Common myeloid progenitor, CD34-positive (primary cell): ENCODE results near the gene NDUFA7.

Experiments
- CTCF ChIA-PET: fragments of 350-600 bp; sonication (Branson Sonifier 250); formaldehyde crosslinking; loops from one replicate; lab custom pipeline; 2021; ENCODE audit warnings: antibody characterized with exemption; lab: Charles Lee
- POLR2A ChIA-PET: fragments of 350-600 bp; sonication (Branson Sonifier 250); formaldehyde crosslinking; loops from one replicate; lab custom pipeline; 2021; ENCODE audit warnings: antibody characterized with exemption; lab: Charles Lee
- DNase-seq, 3 donors: peaks; one replicate each; pipeline versions ENCODE4 v3.0.0 to v3.0.0-alpha.2; 2013
- H3K27ac ChIP-seq, 2 experiments: 1 replicate in 1 of 2; 2 replicates in 1 of 2; pipeline ENCODE4 v1.7.0; 2013; ENCODE audit warnings: inconsistent platforms in 2 of 2, low read length in 2 of 2, mild to moderate bottlenecking in 2 of 2, low read depth in 1 of 2, moderate library complexity in 1 of 2; ENCODE audit not compliant: severe bottlenecking in 2 of 2, insufficient read depth in 1 of 2, poor library complexity in 1 of 2
- H3K27me3 ChIP-seq, 5 experiments: replicated peaks in 2 of 5; 1 replicate in 3 of 5; 2 replicates in 2 of 5; pipeline versions ENCODE4 v1.6.1 to v1.7.0; 2013; ENCODE audit warnings: low read length in 4 of 5, mild to moderate bottlenecking in 2 of 5, moderate library complexity in 2 of 5, inconsistent platforms in 1 of 5; ENCODE audit not compliant: insufficient read depth in 5 of 5, control insufficient read depth in 4 of 5
- H3K36me3 ChIP-seq, 4 experiments: 1 replicate in 2 of 4; 2 replicates in 2 of 4; pipeline versions ENCODE4 v1.6.1 to v1.7.0; 2013; ENCODE audit warnings: low read length in 3 of 4, control low read depth in 1 of 4, mild to moderate bottlenecking in 1 of 4; ENCODE audit not compliant: control insufficient read depth in 4 of 4, insufficient read depth in 4 of 4
- H3K4me1 ChIP-seq, 4 experiments: 1 replicate in 3 of 4; 2 replicates in 1 of 4; pipeline versions ENCODE4 v1.6.1 to v1.7.1; 2013; ENCODE audit warnings: low read length in 3 of 4, mild to moderate bottlenecking in 3 of 4, control low read depth in 1 of 4, inconsistent platforms in 1 of 4, moderate library complexity in 1 of 4; ENCODE audit not compliant: control insufficient read depth in 4 of 4, insufficient read depth in 4 of 4; ENCODE audit errors: control extremely low read depth in 1 of 4
- H3K4me3 ChIP-seq, 7 experiments: 1 replicate in 4 of 7; 2 replicates in 3 of 7; pipeline versions ENCODE4 v1.5.1 to v1.7.0; 2013; ENCODE audit warnings: mild to moderate bottlenecking in 7 of 7, low read length in 6 of 7, moderate library complexity in 6 of 7, inconsistent platforms in 2 of 7, low read depth in 2 of 7, control low read depth in 1 of 7; ENCODE audit not compliant: insufficient read depth in 4 of 7, control insufficient read depth in 1 of 7; ENCODE audit errors: extremely low read depth in 1 of 7
- H3K9me3 ChIP-seq, 5 experiments: 1 replicate in 4 of 5; 2 replicates in 1 of 5; pipeline versions ENCODE4 v1.6.1 to v1.7.1; 2013; ENCODE audit warnings: low read length in 4 of 5, mild to moderate bottlenecking in 2 of 5, inconsistent platforms in 1 of 5, low read depth in 1 of 5, moderate library complexity in 1 of 5; ENCODE audit not compliant: control insufficient read depth in 4 of 5, insufficient read depth in 2 of 5; ENCODE audit errors: control extremely low read depth in 1 of 5
- WGBS: methylation state at CpG from one replicate; pipeline ENCODE4 v1.1.5; 2013; ENCODE audit not compliant: insufficient coverage; 5-methylcytosine and 5-hydroxymethylcytosine counted together

NDUFA7 gene

DNA sequence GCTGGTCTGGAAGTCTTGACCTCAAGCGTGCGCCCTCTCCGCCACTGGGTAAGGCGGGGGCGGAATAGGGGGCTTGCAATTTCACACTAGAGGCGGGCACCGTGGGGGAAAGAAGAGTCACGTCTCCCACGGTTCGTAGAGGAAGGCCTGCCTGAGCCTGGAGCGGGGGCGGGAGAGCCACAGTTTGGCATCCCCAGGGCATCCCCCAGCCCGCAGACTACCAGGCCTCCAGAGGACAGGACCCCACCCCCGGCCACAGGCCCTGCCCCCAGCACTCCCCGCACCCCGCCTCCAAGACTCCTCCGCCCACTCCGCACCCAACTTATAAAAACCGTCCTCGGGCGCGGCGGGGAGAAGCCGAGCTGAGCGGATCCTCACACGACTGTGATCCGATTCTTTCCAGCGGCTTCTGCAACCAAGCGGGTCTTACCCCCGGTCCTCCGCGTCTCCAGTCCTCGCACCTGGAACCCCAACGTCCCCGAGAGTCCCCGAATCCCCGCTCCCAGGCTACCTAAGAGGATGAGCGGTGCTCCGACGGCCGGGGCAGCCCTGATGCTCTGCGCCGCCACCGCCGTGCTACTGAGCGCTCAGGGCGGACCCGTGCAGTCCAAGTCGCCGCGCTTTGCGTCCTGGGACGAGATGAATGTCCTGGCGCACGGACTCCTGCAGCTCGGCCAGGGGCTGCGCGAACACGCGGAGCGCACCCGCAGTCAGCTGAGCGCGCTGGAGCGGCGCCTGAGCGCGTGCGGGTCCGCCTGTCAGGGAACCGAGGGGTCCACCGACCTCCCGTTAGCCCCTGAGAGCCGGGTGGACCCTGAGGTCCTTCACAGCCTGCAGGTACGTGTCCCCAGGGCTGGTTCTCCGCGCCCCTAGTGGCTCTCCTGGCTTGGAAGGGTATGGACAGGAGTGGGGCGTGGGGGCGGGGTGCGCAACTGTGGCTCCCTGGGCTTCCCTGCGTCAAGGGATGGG is 42.9 kb upstream of the NDUFA7 start, which contains the start of gene ANGPTL4:
Gene ANGPTL4 (plus strand): TSS at position 353 of the 969 bp plus-strand sequence. CDS start 167 bp downstream, at position 520.
- DNase-seq: peak in 2 of 3 donors; percentile 50 to 61
- Histone ChIP-seq H3K9me3 (no peaks in the 10 kb centered on the region), H3K27me3 (peaks cover 0 to 62% (median 21%) of the 10 kb centered on the region in 5 experiments), H3K4me3 (peak within 1 kb of the TSS in 5 of 7 experiments; percentile 25 to 71 (median 48)), H3K27ac (no peak within 1 kb of the TSS), H3K36me3 (no peaks in the 10 kb centered on the region), H3K4me1 (peaks cover 0 to 37% (median 26%) of the 10 kb centered on the region in 4 experiments)
- WGBS: 1% methylated on average over 68 of the region's 81 CpGs
- POLR2A ChIA-PET: interaction anchor here (0.6 kb wide), 1 partner anchor 71 kb away, joined by 3 read pairs; no protein-coding TSS in a partner anchor
- CTCF ChIA-PET: interaction anchor here (3.4 kb wide), 1 partner anchor 9 kb away, joined by 21 read pairs; no protein-coding TSS in a partner anchor

DNA sequence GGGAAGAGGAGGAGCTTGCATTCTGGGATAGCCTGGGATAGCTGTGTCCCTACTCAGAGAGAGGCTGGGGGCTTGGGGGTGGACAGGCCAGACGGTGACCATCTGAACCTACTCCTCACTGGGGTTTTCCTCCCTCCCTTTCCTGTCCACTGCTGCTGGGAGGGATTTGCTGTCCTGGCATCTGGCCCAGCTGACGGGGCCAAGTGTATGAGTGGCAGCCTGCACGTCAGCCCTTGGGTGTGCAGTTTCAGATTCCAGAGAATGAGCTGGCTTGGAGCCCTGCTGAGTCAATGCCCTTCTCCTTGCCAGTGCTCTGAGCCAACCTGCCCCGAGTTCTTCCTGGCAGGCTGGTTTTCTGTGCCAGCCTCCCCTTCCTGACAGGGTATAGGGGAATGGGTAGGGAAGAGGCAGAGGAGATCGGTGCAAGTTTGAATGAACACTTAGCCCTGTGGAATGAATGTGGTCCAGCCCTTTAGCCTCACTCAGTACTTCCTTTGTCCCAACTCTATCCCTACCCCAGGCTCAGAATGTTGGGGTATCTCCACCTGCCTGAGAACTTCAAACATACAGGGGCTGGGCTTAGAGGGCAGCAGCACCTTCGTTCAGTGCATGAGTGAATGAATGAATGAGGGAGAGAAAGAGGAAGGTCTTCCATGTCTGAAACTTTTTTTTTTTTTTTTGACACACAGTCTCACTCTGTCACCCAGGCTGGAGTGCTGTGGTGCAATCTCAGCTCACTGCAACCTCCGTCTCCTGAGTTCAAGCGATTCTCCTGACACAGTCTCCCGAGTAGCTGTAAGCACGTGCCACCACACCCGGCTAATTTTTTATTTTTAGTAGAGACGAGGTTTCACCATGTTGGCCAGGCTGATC is 41.0 kb upstream of the NDUFA7 start:
- Histone ChIP-seq H3K27me3 (peaks cover 0 to 50% (median 14%) of the 10 kb centered on the region in 5 experiments), H3K4me1 (peaks cover 0 to 25% (median 17%) of the 10 kb centered on the region in 4 experiments), H3K4me3 (no peak overlapping the region), H3K27ac (no peak overlapping the region), H3K9me3 (no peaks in the 10 kb centered on the region), H3K36me3 (no peaks in the 10 kb centered on the region)
- DNase-seq: peak; percentile 39 to 54 (median 54)
- CTCF ChIA-PET: interaction anchor here (0.6 to 3.4 kb wide), 5 partner anchors 7 to 1603 kb away, joined by 3 to 21 read pairs (median 5); no protein-coding TSS in a partner anchor
- POLR2A ChIA-PET: no interaction called here
- 33% methylated on average over 5 of the region's 12 CpGs for WGBS

- Histone ChIP-seq H3K4me3 (no peak overlapping the region), H3K27me3 (peaks cover 0 to 32% (median 9%) of the 10 kb centered on the region in 5 experiments), H3K9me3 (no peaks in the 10 kb centered on the region), H3K36me3 (no peaks in the 10 kb centered on the region), H3K27ac (no peak overlapping the region), H3K4me1 (peaks cover 0 to 24% (median 15%) of the 10 kb centered on the region in 4 experiments)
- ChIA-PET POLR2A (no interaction called here), CTCF (interaction anchor here (1.0 to 1.3 kb wide), 2 partner anchors 16 to 26 kb away, joined by 3 read pairs; no protein-coding TSS in a partner anchor)
- no peak for DNase-seq
- WGBS: 89% methylated on average over 8 of the region's 8 CpGs
Measured at GRCh38 chr19:8360196-8360595, 39.0 kb upstream of the NDUFA7 start.

- Histone ChIP-seq H3K36me3 (no peaks in the 10 kb centered on the region), H3K27ac (no peak overlapping the region), H3K4me3 (no peak overlapping the region), H3K4me1 (peaks cover 0 to 17% (median 8%) of the 10 kb centered on the region in 4 experiments), H3K27me3 (peaks cover 0 to 20% (median 5%) of the 10 kb centered on the region in 5 experiments), H3K9me3 (no peaks in the 10 kb centered on the region)
- POLR2A ChIA-PET: no interaction called here
- CTCF ChIA-PET: interaction anchor here (1.3 to 2.4 kb wide), 3 partner anchors 12 to 18 kb away, joined by 3 to 10 read pairs (median 5); no protein-coding TSS in a partner anchor
- DNase-seq: no peak
- 96% methylated on average over 6 of the region's 6 CpGs for WGBS
Measured at GRCh38 chr19:8358948-8359347, 37.8 kb upstream of the NDUFA7 start.

DNA sequence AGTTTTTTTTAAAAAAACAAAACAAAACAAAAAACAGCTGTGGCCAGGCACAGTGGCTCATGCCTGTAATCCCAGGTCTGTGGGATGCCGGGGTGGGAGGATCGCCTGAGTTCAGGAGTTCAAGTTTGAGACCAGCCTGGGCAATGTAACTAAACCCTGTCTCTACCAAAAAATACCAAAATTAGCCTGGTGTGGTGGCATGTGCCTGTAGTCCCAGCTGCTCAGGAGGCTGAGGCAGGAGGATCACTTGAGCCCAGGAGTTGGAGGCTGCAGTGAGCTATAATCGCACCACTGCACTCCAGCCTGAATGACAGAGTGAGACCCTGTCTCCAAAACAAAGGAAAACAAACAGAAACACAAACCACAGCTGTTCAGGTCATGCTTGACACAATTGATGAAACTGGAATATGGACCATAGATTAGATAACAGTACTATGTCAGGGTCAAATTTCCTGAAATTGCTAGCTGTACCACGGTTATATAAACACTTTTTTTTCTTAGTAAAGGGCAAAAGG is 35.9 kb upstream of the NDUFA7 start:
- no peak overlapping the region for H3K27ac ChIP-seq
- H3K36me3 ChIP-seq: no peaks in the 10 kb centered on the region
- peaks cover 0 to 22% (median 3%) of the 10 kb centered on the region in 5 experiments for H3K27me3 ChIP-seq
- ChIA-PET CTCF (interaction anchor here (0.8 to 5.0 kb wide), 4 partner anchors 7 to 221 kb away, joined by 3 to 21 read pairs (median 6); partner anchors contain the start of gene ANGPTL4), POLR2A (interaction anchor here (0.7 kb wide), 1 partner anchor 39 kb away, joined by 3 read pairs; no protein-coding TSS in a partner anchor)
- H3K9me3 ChIP-seq: no peaks in the 10 kb centered on the region
- H3K4me3 ChIP-seq: no peak overlapping the region
- no peak for DNase-seq
- WGBS: no CpG with 5 or more reads among the region's 4 CpGs
- peaks cover 0 to 6% (median 2%) of the 10 kb centered on the region in 4 experiments for H3K4me1 ChIP-seq
